ENCODE data around the gene PALMD.

The PALMD gene, protein sequence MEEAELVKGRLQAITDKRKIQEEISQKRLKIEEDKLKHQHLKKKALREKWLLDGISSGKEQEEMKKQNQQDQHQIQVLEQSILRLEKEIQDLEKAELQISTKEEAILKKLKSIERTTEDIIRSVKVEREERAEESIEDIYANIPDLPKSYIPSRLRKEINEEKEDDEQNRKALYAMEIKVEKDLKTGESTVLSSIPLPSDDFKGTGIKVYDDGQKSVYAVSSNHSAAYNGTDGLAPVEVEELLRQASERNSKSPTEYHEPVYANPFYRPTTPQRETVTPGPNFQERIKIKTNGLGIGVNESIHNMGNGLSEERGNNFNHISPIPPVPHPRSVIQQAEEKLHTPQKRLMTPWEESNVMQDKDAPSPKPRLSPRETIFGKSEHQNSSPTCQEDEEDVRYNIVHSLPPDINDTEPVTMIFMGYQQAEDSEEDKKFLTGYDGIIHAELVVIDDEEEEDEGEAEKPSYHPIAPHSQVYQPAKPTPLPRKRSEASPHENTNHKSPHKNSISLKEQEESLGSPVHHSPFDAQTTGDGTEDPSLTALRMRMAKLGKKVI

DNA sequence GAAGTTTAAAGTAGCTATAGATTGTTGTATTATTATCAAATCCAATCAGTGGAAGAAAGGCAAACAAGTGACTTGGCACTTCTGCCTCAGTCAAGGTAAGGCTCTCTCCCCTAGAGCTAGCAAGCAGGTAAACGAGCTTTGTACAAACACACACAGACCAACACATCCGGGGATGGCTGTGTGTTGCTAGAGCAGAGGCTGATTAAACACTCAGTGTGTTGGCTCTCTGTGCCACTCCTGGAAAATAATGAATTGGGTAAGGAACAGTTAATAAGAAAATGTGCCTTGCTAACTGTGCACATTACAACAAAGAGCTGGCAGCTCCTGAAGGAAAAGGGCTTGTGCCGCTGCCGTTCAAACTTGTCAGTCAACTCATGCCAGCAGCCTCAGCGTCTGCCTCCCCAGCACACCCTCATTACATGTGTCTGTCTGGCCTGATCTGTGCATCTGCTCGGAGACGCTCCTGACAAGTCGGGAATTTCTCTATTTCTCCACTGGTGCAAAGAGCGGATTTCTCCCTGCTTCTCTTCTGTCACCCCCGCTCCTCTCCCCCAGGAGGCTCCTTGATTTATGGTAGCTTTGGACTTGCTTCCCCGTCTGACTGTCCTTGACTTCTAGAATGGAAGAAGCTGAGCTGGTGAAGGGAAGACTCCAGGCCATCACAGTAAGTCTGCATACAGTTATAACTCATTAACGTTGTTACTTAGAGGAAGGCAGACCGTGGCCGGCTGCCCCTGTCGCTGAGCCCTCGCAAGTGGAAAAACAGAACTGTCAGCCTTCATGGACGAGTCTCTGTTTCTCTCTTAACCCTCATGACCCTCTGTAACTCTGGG lies at the start of gene PALMD:
Gene PALMD (plus strand): TSS at position 415 of the 833 bp plus-strand sequence. CDS start 205 bp downstream, at position 620.
- FAIRE-seq, result no peak

DNA sequence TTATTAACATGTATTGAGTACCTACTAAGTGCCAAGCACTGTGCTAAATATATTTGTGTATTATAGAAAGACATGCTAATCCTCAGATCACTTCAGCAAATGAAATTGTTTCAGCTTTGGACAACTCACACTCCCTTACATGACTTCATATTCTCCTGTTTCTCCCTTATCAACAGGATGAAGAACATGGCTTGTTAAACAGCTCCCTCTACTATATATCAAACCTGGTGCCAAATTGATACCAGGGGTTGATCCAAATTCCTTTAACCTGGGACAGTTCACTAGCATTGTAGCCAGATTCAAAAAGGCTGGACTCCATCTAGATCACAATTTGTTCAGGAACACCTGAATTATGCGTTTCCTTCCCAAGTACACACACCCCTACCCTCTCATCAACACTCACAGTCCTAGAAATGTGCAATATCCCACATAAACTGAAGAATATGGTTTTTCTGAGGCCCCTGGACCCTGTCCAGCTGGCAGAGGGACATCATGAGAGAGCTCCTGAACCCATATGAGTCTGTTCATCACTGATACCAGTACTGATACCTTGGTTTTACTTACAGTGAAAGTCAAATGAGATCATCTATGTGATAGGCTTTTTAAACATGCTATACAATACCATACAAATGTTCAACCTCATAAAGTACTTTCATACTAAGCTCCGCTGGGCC lies 47.0 kb upstream of the PALMD start:
- FAIRE-seq, result no peak

DNA sequence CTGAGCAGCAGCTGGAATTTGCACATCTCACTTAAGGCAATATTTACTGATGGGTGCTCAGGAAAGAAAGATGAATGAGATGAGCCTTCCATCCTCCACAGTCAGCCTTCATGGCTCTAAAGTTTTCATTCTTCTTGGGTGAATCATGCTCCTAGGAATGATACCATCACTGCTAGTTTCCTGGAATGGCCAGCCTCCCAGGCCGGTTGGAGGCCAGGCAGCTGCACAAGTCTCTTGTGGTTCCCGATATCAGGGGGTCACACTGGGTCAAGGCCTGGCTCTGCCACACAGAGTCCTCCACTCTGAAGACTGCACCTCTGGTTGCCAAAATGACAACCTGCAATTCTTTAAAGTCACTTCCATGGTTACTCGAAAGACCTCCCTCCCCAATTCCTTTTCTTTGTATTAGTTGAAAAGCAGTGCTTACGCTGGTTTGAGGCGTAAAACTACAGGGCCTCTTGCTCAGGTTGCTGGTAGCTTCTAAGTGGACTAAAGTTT lies 46.2 kb upstream of the PALMD start:
- no peak for FAIRE-seq

DNA sequence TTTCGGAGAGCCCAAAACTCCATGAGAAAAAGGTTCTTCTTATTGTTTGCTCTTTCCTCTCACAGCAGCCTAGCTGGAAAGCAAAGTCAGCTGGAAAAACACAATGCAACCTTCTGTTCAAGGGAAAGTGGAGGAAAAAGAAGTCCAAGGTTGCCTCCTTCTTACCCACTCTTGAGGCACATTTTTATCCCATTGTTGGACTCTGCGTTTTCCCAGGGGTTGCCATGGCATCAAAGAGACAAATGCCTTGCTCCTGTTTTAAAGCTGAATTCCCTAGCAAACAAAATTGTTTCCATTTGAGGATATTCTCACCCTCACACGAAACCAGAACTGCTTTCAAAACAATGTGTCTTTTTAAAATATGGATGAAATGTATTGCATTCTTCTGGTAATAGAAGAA lies 45.1 kb upstream of the PALMD start:
- FAIRE-seq, result no peak

DNA sequence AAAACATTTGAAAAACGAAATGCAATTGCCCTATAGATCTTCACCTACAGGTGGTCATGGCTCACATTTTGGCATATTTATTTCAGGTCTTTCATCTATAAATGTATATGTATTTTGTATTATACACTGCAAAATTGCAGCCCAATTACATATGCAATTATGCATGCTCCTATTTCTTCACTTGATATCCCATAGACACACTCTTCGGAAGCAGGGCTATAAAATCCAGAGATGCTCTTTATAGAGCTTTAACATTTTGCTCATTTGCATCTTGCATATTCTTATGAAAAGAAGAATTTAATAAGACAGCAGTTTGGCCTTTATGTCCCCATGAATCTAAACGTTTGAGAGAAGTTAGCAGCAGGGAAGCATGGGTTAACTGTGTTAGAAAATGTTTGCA lies 44.7 kb upstream of the PALMD start:
- FAIRE-seq, result no peak

DNA sequence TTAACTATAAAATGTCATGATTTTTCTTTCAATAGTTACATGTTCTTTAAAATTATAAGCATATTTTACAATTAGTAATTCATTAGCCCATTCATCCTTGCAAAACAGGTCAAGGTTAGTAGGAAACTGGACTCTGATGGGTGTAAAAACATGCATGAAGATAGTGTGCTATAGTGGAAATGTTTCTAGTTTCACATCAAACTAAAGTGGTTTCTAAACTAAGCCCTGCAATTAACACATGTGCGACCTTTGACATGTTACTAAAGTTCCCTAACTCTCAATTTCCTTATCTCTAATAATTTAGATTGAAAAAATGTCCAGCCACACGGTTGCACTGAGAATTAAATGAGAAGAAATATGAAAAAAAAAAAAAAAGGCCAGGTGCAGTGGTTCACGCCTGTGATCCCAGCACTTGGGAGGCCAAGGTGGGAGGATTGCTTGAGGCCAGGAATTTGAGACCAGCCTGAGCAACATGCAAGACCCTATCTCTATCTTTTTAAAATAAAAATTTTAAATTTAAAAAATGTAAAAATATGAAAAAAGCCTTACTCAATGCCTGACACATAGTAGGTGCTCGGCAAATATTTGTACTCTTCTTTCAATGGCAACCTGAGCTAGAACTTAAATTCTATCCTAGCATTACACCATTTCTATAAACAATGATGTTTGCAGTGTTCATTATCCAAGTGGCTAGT lies 44.1 kb upstream of the PALMD start:
- FAIRE-seq, result no peak

DNA sequence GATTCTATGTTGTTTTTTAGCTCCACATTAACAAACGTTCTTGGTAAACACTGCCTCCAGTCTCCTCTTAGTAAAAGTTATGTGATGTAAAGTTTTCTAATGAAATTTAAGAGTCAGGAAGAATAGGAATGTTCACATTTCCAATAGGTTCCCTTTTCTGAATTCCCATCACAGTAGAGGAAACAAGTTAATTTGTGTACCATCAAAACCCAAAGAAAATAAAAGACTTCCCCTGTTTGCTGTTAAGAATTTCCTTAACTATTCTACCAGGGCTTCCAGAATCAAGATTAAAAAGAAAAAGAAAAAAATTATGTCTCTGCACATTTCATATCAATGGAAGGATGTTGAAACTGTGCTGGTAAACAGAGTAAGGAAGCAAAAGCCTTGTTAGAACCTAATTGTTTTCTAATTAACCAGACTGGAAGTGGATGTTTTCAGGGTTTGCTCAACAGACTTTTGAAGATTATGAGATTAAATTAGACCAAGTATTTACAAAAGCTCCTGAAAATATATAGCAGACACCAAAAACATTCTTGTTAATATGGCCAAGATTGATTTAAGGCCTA lies 43.4 kb upstream of the PALMD start:
- no peak for FAIRE-seq

DNA sequence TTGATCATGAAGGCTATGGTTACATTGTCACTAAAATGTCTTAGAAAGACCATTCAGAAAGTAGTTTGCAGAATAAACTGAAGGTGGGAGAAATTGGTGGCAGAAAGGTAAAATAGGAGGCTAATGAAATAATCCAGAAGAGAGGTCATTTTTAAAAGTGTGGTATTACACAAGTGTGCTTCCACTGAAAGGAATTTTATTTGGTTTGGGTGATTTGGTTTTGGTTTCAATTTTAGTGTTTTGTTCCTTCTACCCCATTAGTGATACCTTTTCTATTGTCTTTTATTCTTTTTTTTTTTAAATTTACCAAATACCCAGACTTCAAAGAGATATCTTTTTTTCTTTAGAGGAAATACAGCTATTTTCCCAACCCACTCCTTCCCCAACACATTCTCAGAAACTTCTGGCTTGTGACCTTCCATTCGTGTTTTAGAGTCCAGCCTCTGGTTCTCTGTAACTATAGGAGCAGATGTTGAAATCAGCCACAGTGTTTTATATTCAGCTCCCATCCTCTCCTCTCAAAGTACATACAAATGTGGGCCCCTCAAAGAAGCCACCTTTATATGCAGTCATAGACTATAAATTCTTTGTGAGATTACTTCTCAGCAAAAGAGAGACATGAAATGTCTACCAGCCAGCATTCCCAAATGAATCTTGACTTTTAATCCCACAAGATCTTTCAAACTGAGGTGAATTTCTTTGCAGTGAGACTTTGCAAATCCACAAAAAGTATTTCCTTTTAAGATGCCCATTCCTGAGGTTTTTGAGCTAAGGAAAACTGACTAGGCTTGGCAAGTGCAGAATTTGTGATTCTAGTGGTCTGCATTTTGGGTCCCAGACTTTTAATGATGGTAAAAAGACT lies 42.0 kb upstream of the PALMD start:
- FAIRE-seq, result no peak

DNA sequence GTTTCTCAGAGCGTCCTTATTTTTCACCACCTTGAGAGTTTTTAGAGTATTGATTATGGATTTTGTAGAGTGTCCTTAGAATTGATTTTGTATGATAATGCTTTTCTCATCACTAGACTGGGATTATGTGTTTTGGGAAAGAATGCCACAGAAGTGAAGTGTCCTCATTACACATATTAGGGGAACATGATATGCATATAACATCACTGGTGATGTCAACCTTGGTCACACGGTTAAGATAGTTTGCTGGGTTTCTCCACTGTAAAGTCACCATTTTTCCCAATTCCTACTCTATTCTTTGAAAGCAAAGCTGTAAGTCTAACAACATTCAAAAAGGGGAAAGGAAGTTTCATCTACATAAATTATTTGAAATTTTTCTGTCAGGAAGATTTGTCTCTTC lies 39.6 kb upstream of the PALMD start:
- FAIRE-seq, result no peak

DNA sequence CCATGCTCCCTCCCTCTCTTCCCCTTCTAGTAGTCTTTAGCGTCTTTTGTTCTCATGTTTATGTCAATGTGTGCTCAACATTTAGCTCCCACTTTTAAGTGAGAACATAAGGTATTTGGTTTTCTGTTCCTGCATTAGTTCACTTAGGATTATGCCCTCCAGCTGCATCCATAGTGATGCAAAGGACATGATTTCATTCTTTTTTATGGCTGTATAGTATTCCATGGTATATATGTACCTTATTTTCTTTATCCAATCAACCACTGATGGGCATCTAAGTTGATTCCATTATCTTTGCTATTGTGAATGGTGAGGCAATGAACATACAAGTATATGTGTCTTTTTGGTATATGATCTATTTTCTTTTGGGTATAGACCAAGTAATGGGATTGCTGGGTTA lies 38.3 kb upstream of the PALMD start:
- FAIRE-seq, result no peak

DNA sequence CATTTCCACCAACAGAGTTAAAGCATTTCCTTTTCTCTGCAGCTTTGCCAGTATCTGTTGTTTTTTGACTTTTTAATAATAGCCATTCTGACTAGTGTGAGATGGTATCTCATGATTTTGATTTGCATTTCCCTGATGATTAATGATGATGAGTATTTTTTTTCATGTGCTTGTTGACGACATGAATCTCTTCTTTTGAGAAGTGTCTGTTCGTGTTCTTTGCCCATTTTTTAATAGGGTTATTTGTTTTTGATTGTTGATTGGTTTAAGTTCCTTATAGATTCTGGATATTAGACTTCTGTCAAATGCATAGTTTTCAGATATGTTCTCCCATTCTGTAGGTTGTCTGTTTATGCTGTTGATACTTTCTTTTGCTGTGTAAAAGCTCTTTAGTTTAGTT lies 37.9 kb upstream of the PALMD start:
- no peak for FAIRE-seq

DNA sequence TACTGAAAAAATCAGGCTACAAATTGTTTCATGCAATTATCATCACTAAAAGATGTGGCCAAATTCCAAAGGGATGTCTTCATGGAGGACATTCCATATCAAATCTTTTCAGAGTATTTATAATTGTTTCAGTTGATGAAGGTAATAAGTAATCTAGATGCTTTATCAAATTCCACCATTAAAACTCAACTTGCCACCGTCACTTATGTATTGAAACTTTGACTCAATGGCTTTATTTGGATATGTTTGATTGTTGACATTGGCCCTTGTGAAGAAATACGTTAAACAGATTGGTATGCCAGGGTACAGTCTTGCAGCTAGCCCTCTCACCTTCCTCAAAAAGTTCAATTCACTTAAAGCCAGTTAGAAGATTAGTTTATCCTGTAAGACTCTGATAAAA lies 32.2 kb upstream of the PALMD start:
- FAIRE-seq, result no peak

DNA sequence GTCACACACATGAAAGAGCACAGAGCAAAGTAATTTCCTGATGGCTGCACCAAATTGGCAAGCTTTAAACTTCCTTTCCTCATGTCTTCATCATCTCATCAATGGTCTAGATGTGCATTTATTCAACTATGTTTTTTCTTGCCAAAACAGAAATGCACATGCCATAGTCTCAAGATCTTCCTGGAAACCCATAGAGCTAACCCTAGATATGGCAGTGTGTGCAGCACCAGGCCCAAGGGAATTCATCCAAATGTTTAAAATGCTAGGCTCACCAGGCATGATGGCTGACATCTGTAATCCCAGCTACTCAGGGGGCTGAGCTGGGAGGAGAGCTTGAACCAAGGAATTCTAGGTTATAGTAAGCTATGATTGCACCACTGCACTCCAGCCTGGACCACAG lies 31.2 kb upstream of the PALMD start:
- FAIRE-seq, result no peak

DNA sequence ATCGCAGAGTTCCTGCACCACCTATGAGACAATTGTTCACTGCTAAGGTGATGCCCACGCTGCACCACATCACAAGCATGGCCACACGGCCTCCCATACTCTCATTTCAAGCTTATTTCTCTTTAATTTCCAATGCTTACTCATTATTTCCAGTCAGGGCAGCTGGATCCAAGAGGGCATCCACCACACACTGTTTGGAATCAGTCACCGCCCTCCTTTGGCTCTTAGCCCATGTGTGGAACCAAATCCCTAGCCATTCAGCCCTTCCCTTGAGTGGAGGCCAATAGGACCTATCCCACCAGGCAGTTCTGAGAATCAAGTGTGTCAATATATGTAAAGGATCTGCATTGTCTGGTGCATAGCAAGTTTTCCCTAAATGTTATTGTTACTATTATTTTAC lies 26.3 kb upstream of the PALMD start:
- FAIRE-seq, result no peak

DNA sequence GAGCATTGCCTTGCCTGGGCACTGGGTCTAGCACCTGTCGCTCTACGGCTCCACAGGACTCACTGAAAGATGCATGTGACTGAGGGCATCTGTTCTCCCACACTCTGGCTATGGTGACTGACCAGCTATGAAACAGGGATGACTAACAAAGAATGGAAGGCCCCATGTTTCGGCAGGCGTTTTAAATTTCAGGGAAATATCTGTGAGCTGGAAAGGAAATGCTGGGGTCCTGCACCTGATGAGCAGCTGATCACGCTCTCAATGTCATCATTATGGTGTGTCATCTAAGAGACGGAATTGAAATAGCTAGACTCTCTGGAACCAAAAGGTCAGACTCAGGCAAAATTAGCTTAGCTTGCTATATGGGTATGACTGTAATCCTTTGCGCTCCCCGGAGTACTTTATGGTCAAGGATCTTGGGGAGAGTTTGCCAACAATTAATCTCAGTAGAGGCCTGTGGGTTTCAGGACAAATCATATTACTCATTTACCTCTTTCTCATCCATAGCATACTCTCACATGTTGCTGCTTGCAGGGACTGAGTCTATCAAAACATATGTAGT lies 24.5 kb upstream of the PALMD start:
- FAIRE-seq, result no peak

DNA sequence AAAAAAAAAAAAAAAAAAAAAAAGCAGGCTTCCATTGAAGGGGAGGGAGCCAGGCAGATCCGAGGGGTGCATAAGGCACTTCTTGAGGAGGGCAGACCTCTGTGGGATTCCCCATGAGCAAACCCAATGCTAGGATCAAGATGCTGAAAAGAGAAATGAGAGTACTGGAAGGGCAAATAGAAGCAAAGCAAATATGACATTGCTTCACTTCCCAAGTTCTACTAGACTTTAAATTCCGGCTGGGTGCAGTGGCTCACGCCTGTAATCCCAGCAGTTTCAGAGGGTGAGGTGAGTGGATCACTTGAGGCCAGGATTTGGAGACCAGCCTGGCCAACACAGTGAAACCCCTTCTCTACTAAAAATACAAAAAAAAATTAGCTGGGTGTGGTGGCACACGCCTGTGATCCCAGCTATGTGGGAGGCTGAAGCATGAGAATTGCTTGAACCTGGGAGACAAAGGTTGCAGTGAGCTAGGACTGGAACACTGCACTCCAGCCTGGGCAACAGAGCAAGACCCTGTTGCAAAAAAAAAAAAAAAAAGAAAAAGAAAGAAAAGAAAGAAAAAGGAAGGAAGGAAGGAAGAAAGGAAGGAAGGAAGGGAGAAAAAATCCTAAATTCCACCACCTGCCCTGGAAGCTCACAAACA lies 23.1 kb upstream of the PALMD start:
- no peak for FAIRE-seq

DNA sequence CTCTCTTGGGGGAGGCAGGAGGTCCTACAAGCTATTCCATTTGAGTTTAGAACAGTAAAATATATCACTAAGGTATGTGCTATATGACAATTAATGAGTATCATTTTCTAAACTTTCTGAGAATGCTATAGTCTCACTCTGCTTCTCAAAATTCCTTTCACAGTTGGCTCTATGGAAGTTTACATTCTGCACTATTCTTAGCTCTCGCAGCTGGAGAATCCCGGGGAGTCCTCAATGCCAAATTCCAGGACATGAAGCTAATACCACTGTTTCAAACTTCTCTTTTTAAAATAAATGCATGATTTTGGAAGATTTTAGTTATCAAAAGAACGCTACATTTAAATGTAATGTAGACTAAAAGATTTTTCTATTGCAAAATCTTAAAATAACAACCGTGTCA lies 22.4 kb upstream of the PALMD start:
- no peak for FAIRE-seq

DNA sequence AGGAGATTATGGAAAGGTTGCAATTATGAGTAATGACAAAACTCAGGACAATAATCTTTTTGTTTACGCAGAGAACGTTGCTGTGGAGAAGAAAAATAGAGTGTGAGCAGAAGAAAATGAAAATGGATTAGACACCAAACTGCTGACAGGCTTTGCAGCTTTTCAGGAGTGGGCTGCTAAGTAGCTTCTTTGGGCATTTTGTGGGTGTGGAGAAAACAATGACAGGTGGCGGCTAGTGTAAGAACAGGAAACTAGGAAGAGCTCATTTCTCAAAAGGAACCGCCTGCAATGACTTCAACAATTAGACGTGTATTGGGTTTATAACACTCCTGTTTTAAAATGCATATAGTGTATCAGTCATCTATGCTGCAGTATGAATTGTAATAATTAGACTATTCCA lies 18.3 kb upstream of the PALMD start:
- no peak for FAIRE-seq

DNA sequence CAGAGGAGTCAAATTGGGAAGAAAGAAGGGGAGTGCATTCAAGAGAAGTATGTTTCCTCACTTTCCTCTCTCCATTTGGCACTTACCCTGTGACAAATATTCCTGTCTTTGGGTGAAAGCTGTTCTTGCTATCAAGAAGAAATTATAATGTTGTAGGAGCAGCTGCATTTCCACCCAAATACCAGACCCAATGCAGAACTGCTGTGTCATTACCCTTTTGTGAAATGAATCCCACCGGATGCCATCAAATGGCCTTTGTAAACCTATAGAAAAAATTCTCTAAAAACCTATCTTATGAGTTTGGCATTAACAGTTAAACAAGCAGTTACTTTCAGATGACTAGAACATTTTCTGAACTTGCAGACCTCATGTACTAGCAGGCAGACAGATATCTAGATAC lies 16.7 kb upstream of the PALMD start:
- FAIRE-seq, result no peak

DNA sequence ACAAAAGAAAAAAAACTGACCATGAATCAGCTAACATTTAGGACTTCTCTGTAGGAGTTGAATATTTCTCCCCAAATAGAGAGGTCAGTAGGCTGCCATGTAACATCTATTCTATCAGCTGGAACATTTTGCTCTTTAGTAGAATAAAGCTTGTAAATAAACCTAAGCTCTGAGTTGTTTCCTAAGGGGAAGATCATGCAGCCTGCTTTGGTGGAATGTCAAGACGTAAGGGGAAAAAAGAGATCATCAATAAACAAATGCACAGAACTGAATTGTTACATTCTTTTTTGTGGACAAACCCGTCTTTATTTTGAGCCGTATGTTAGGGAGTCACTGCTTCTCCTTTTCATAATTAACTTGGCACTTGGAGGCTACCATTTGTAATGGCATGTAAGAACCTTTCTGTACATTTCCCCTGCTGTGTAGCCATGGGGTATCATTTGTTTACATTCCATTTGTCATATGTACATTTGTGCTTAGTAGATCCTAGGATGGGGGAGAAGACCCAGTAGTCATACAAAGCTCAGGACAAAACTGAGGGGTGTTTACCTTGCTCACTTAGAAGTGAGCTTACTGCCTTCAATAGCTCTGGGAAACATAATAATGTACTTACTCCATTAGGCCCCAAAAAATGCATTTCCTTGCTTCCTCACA lies 10.8 kb upstream of the PALMD start:
- FAIRE-seq, result no peak

Measured in G401.6 (cell line).